Measurements from ENCODE around the gene SLC1A3. TPM values are rescaled to one million over a fixed set of nuclear protein-coding genes. Genes with fewer than 3 reads are reported as not detected.

SLC1A3 gene
- total RNA-seq, 2 donors from 2014 or later = 11.2 to 18.5 TPM

DNA sequence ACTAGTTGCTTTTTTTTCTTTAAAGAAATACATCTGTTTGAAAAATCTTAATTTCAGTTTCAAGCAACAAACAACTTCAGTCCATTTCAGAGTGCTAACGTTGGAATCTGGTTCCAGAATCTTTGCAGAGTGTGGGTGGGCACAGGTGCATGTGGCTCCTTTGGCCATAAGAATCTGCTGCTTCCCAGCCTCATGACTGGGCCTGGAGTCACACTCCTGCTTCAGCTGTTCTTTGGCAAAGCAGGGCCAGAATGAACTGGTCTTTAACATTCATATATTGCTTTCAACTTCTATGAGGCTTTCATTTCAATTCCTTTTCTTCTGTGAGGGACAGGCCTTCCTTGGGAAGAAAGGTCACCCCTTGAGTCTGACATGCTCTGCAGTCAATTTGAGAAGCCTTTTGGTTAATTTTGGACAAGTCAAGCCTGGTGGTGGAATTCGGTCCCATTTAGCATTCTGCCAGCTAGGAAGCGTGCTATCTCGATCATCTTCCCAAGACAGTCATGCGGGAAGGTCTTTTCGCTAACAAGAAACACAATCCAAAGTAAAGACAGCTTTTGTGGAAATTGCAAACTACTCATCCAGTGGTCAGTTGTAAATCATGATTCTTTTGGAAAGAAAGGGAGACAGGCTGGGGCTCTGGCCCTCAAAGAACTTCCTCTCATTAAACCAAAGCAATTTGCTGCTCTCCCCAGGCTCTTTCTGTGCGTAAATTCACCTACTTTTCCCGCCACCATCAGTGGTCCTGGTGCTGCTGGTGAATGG lies 55.2 kb downstream of the SLC1A3 start:
- intact Hi-C loops (cut with DNase I) = no loop called here
- peak overlapping the region in 3 of 4 donors; percentile 52 to 76 (median 62) for H3K27ac ChIP-seq
- 88 to 89% methylated on average over 8 of the region's 8 CpGs for whole genome bisulfite sequencing, 2 donors

GRCh38 chr5:36662291-36662851 lies 56.0 kb downstream of the SLC1A3 start:
- Histone ChIP-seq H3K4me3 (no peak overlapping the region), H3K36me3 (replicated peaks in 1 of 2; ENCODE audit: insufficient read depth in 1 of 2, low read depth in 2 of 2) (no peaks in the 10 kb centered on the region), H3K4me1 (peaks cover 9% of the 10 kb centered on the region), H3K27me3 (no peaks in the 10 kb centered on the region), H3K27ac (no peak overlapping the region), H3K9me3 (no peaks in the 10 kb centered on the region)
- intact Hi-C loops (cut with DNase I) = no loop called here
- no peak for TF ChIP-seq POLR2A (IDR thresholded peaks at IDR 0.05)
- TF ChIP-seq, protein P1, sequence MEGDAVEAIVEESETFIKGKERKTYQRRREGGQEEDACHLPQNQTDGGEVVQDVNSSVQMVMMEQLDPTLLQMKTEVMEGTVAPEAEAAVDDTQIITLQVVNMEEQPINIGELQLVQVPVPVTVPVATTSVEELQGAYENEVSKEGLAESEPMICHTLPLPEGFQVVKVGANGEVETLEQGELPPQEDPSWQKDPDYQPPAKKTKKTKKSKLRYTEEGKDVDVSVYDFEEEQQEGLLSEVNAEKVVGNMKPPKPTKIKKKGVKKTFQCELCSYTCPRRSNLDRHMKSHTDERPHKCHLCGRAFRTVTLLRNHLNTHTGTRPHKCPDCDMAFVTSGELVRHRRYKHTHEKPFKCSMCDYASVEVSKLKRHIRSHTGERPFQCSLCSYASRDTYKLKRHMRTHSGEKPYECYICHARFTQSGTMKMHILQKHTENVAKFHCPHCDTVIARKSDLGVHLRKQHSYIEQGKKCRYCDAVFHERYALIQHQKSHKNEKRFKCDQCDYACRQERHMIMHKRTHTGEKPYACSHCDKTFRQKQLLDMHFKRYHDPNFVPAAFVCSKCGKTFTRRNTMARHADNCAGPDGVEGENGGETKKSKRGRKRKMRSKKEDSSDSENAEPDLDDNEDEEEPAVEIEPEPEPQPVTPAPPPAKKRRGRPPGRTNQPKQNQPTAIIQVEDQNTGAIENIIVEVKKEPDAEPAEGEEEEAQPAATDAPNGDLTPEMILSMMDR (IDR thresholded peaks at IDR 0.05) = no peak
- ATAC-seq (no peak), DNase-seq (no peak)
- 89 to 92% methylated on average over 22 of the region's 22 CpGs for WGBS, 2 donors

More for the DNA sequence above, 55.2 kb downstream of the SLC1A3 start:
- TF ChIP-seq POLR2A (IDR thresholded peaks at IDR 0.05) = no peak
- TF ChIP-seq, protein P1 (IDR thresholded peaks at IDR 0.05) = no peak
- DNase-seq = no peak
- ATAC-seq = no peak
- H3K27me3 ChIP-seq = no peaks in the 10 kb centered on the region
- no peaks in the 10 kb centered on the region for H3K36me3 ChIP-seq (replicated peaks in 1 of 2; ENCODE audit: insufficient read depth in 1 of 2, low read depth in 2 of 2)
- no peaks in the 10 kb centered on the region for H3K9me3 ChIP-seq
- no peak overlapping the region for H3K4me3 ChIP-seq
- peaks cover 9% of the 10 kb centered on the region for H3K4me1 ChIP-seq

DNA sequence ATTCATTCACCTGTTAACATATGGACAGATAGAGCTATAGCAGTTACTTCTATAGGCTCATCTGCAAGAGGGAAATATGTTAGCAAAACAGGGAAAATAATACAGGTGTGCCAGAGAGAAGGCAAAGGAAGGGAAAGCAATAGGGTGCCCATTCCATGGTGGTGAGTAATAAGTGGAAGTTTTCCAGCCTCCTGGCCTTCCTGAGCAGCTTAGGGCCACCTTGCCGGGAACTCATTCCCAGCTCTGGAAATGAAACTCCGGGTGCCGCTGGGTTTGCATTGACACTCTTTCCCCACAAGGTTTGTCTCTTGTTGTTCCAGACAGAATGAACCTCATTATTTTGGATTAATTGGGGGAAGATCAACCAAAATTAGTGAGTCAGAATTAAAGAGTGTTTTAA lies 58.4 kb downstream of the SLC1A3 start:
- DNase-seq (peak in 3 of 4 donors; percentile 12 to 31 (median 22)), ATAC-seq (peak; percentile 61)
- TF ChIP-seq, protein P1 (IDR thresholded peaks at IDR 0.05) = no peak
- no peak for TF ChIP-seq POLR2A (IDR thresholded peaks at IDR 0.05)
- WGBS, 2 donors = 44 to 76% methylated on average over 3 of the region's 3 CpGs
- Histone ChIP-seq H3K4me3 (no peak overlapping the region), H3K4me1 (no peaks in the 10 kb centered on the region), H3K27ac (peak overlapping the region in 2 of 4 donors; percentile 7 to 54), H3K36me3 (replicated peaks in 1 of 2; ENCODE audit: insufficient read depth in 1 of 2, low read depth in 2 of 2) (no peaks in the 10 kb centered on the region), H3K9me3 (no peaks in the 10 kb centered on the region), H3K27me3 (no peaks in the 10 kb centered on the region)
- intact Hi-C loops (cut with DNase I) = no loop called here

- no peaks in the 10 kb centered on the region for H3K36me3 ChIP-seq (replicated peaks in 1 of 2; ENCODE audit: insufficient read depth in 1 of 2, low read depth in 2 of 2)
- intact Hi-C loops (cut with DNase I) = no loop called here
- no peak overlapping the region for H3K4me3 ChIP-seq
- H3K27me3 ChIP-seq = no peaks in the 10 kb centered on the region
- TF ChIP-seq, protein P1 (IDR thresholded peaks at IDR 0.05) = no peak
- no peak for TF ChIP-seq POLR2A (IDR thresholded peaks at IDR 0.05)
- 71 to 79% methylated on average over 3 of the region's 3 CpGs for WGBS, 2 donors
- ATAC-seq (no peak), DNase-seq (no peak)
- no peak overlapping the region for H3K27ac ChIP-seq
- no peaks in the 10 kb centered on the region for H3K4me1 ChIP-seq
- no peaks in the 10 kb centered on the region for H3K9me3 ChIP-seq
Measured at GRCh38 chr5:36665628-36666027, 59.2 kb downstream of the SLC1A3 start.

Measured in body of pancreas (tissue), 4 donors.